ENCODE data around the gene TM9SF2.

The TM9SF2 gene

GRCh38 chr13:99580500-99581268 is 79.4 kb downstream of the TM9SF2 start (continued):
- TF ChIP-seq ZBTB6 (tag by site-specific recombination; IDR thresholded peaks at IDR 0.05) (no peak), ATF2 (tag by site-specific recombination; IDR thresholded peaks at IDR 0.05; ENCODE audit: low read depth) (no peak), ZNF341 (tag by site-specific recombination; IDR thresholded peaks at IDR 0.05; ENCODE audit: low read depth) (no peak), REPIN1 (tag by site-specific recombination; IDR thresholded peaks at IDR 0.05; ENCODE audit: low read depth) (no peak), KLF17 (tag by site-specific recombination; IDR thresholded peaks at IDR 0.05) (no peak), ZNF426 (tag by site-specific recombination; IDR thresholded peaks at IDR 0.05) (peak; percentile 77), ZNF785 (tag by site-specific recombination; IDR thresholded peaks at IDR 0.05) (no peak), ZNF561 (tag by site-specific recombination; IDR thresholded peaks at IDR 0.05; ENCODE audit: borderline replicate concordance) (no peak), ZNF555 (tag by site-specific recombination; conservative IDR thresholded peaks at IDR 0.05) (peak; percentile 59), ZBTB11 (tag by site-specific recombination; conservative IDR thresholded peaks at IDR 0.05; ENCODE audit: low read depth) (no peak; the same call in 1 of the 2 replicates), ZNF19 (tag by site-specific recombination; IDR thresholded peaks at IDR 0.05; ENCODE audit: low read depth) (no peak), ZNF140 (tag by site-specific recombination; IDR thresholded peaks at IDR 0.05) (peak; percentile 51; the same call in 1 of the 2 replicates), ZNF623 (tag by site-specific recombination; IDR thresholded peaks at IDR 0.05) (peak; percentile 49; the same call in 1 of the 2 replicates), ZNF404 (tag by site-specific recombination; IDR thresholded peaks at IDR 0.05) (no peak), SP7 (tag by site-specific recombination; IDR thresholded peaks at IDR 0.05) (no peak), REST (tag by site-specific recombination; IDR thresholded peaks at IDR 0.05) (peak; percentile 42; the same call in 1 of the 2 replicates), ZNF670 (tag by site-specific recombination; IDR thresholded peaks at IDR 0.05; ENCODE audit: low read depth) (no peak), ZIC2 (tag by site-specific recombination; IDR thresholded peaks at IDR 0.05) (no peak), ZNF335 (tag by site-specific recombination; conservative IDR thresholded peaks at IDR 0.05) (no peak), ZNF704 (tag by site-specific recombination; IDR thresholded peaks at IDR 0.05) (no peak), PRDM10 (tag by site-specific recombination; IDR thresholded peaks at IDR 0.05) (no peak)
